GM18868 (cell line): Measurements from ENCODE around the gene COA5.

Experiments used
- ATAC-seq: cut with Tn5 transposase; IDR thresholded peaks from one replicate; pipeline ENCODE4 v1.9.1; 2021; ENCODE audit warnings: mild to moderate bottlenecking, moderate library complexity; ENCODE audit not compliant: unreplicated experiment

COA5 gene

DNA sequence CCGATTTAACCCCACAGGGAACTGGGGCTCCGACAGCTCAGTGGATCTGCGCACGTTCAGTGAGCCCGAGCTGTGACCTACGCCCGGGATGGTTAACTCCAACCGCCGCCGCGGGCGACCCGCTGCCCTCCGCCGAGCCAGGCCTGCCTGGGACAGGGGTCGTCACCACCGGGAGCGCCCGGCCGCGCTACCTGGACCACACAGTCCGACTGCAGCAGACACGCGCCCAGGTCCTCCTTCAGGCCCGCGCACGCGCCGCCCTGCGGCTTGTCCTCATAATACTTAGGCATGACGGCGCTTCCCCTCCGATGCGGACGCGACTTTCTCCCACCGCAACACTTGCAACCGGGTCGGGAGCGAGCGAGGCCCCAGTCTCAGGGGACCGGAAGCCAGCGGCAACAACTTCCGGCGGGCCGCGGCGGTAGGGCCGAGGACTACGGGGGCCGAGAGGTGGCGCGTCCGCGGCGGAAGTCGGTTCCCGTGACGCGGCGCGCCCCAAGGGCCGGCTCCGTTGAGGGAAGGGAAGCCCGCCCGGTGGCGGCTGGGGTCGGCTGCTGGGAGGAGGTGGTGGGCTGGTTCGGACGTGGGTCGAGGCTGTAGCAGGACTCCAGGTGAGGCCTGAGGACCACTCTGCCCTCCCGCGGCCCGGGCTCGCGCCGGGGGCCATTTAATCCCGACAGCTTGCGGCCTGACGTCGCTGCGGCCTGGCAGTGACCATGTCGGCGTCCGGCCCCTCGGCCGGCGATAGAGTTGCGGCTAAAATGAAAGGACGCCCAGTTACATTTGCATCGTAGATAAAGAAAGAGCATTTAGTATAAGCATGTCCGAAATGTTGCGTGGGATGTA lies at the start of gene COA5, which contains the start of gene UNC50:
Gene COA5, minus strand, starts transcription at position 397 of the 846 bp plus-strand sequence. Its CDS starts 107 bp downstream, at position 290.
Gene UNC50, plus strand, starts transcription at position 474 of the 846 bp plus-strand sequence. CDS start 1,171 bp downstream, outside the sequence.
- peak; percentile 89 for ATAC-seq

DNA sequence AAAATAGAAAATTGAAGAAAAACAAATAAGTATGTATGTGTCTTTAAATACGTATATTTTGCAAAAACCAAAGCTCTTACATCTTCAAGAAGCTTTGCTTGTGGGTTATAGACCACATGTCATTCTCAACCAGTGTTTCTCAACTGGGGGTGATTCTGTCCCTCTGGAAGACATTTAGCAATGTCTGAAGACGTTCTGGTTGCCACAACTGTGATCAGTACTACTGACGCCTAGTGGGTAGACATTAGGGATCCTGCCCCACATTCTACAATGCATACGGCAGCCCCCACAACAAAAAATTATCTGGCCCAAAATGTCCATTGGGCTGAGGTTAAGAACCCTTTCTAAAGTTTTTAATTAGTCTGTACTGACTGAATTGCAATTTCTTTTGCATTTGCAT lies 48.5 kb upstream of the COA5 start:
- no peak for ATAC-seq

- ATAC-seq = no peak
Measured at GRCh38 chr2:98654699-98655495, 46.6 kb upstream of the COA5 start.

DNA sequence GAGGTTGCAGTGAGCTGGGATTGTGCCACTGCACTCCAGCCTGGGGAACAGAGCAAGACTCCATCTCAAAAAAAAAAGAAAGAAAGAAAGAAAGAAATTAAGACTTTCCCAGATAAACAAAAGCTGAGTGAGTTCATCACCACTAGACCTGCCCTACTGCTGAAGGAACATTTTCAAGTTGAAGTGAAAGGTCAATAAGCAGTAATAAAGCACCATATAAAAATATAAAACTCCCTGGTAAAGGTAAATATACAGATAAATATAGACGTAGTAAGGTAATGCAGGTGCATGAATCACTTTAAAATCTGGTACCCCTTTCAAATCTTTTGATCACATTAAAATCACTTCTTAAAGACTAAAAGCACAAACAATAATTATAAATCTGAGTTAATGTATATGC lies 42.7 kb upstream of the COA5 start:
- no peak for ATAC-seq

DNA sequence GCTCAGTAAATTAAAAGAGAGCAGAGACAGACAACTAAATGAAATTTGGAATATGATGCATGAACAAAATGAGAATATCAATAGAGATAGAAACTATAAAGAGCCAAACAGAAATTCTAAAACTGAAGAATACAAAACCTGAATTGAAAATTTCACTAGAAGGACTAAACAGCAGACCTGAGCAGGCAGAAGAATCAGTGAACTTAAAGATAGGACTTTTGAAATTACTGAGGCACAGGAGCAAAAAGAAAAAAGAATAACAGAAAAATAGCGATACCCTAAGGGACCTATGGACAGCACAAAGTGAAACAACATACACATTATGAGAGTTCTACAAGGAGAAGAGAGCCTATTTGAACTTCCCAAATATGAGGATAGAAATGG lies 41.7 kb upstream of the COA5 start:
- no peak for ATAC-seq

GRCh38 chr2:98649135-98649991 lies 41.1 kb upstream of the COA5 start:
- no peak for ATAC-seq

DNA sequence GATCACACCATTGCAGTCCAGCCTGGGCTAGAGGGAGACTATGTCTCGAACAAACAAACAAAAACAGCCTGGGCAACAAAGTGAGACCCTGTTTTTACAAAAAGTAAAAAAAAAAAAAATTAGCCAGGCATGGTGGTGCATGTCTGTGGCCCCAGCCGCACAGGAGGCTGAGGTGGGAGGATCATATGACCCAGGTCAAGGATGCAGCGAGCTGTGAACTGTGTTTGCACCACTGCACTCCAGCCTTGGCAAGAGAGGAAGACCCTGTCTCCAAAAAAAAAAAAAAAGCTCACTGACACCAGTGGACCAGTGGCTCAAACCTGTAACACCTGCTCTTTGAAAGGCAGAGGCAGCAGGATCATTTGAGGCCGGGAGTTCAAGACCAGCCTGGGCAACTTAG lies 40.1 kb upstream of the COA5 start:
- ATAC-seq = no peak

GRCh38 chr2:98647636-98648035 lies 39.3 kb upstream of the COA5 start:
- ATAC-seq = no peak

- no peak for ATAC-seq
Measured at GRCh38 chr2:98643496-98644100, 35.3 kb upstream of the COA5 start.

- peak; percentile 51 for ATAC-seq
Measured at GRCh38 chr2:98637401-98638147, 29.3 kb upstream of the COA5 start.

- no peak for ATAC-seq
Measured at GRCh38 chr2:98634406-98635092, 26.2 kb upstream of the COA5 start.

- no peak for ATAC-seq
Measured at GRCh38 chr2:98632351-98632750, 24.0 kb upstream of the COA5 start.

DNA sequence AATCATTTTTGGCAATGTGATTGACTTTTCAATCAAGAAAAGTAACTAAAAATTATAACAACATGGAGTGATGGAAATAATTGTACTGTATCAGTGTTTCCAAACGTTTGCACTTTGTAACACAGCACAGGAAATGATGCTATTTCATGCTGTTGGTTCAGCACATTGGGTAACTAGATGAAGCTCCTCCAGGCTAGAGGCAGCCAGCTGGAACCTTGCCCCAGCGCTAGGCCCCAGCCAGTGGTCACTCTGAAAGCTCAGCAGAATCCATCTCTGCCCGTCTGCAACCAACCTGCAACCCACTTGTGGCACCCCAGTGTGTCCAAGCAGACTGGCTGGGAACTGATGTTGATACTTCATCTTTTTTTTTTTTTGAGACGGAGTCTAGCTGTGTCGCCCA lies 15.3 kb upstream of the COA5 start:
- no peak for ATAC-seq

- no peak for ATAC-seq
Measured at GRCh38 chr2:98617149-98617548, 8.8 kb upstream of the COA5 start.

GRCh38 chr2:98615481-98615880 lies 7.2 kb upstream of the COA5 start:
- ATAC-seq = no peak

DNA sequence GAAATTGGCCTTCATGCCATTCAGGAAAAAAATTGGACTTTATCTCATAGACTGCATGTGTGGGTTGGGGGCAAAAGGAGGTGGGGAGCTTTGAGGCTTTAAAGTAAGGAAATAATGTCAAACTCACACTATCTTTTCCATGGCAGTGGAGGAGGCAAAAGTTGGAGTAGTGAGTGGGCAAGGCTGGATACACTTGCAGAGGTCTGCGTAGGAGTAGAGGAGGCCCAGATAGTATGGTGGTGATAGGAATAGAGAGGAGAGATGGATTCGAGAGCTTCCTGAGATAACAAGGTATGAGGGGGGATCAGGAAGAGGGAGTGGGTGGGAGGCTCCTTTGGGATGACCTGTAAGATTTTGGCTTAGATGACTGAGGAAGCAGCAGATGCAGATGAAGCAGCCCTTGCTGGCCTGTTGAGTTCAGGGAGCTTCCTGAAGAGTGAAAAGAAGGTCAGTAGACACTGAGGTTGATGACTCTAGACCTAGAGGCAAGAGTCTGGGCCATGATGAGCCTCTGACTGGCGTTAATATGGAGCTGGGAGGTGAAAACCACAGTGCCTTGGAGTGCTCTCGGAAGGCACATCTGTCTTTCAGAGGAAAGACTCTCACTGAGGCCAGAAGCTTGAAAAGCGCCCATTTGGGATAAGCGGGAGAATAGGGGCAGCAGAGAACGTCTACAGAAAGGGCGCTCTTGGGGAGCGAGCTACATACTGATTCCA lies 5.9 kb upstream of the COA5 start:
- no peak for ATAC-seq

DNA sequence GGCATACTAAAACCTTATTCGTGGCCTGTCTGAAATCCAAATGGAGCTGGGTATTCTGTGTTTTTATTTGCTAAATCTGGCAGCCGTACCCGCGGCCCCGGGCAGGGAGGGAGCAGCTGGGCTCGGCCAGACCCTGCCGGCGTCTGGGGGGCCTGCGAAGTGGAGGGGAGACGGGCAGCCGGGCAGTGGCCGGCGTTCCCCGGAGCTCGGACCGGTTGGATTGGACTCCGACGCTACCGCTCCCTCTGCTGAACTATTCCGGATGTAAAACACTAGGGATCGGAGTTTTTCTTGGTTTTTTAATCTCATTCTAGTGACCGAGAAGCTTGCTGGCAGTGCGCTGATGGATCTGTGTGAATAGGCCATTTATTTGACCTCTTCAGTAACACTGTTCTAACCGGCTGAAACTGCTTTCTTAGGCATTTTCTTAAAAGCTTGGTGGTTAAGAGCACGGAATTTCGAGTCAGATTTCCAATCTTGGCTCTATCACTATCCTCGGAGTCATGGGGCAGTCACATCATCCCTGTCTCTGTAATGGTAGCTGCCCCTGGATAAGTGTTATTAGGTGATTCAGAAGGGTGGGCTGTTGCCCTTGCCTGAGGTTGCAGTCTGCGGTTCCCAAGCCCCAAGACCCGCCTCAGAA lies 771 bp upstream of the COA5 start:
- ATAC-seq = no peak

- no peak for ATAC-seq
Measured at GRCh38 chr2:98607741-98608115, 584 bp downstream of the COA5 start.
